Cardiac muscle cell (in vitro differentiated cells and primary cell): ENCODE results near the gene SOX6. TPM values are rescaled to one million over a fixed set of nuclear protein-coding genes. Genes with fewer than 3 reads are reported as not detected.

Source experiments
- DNase-seq, 2 donors: peaks; one replicate each; pipeline versions ENCODE4 v3.0.0 to v3.0.0-alpha.2; 2010 to 2017; ENCODE audit warnings: low read depth in 1 of 2, low spot score in 1 of 2
- H3K27ac ChIP-seq: fragments of 200-600 bp; sonication (generic); 2 replicates; pipeline ENCODE4 v1.5.1; 2016
- H3K27me3 ChIP-seq: fragments of 200-600 bp; sonication (generic); 2 replicates; pipeline ENCODE4 v1.6.0; 2016; ENCODE audit warnings: control low read depth
- H3K36me3 ChIP-seq: fragments of 200-600 bp; sonication (generic); 2 replicates; pipeline ENCODE4 v1.5.1; 2016; ENCODE audit warnings: control low read depth
- H3K4me1 ChIP-seq: fragments of 200-600 bp; sonication (generic); 2 replicates; pipeline ENCODE4 v1.8.1; 2017; ENCODE audit warnings: low read depth, mild to moderate bottlenecking, mixed run types
- H3K4me3 ChIP-seq: fragments of 200-600 bp; sonication (generic); 2 replicates; pipeline ENCODE4 v1.5.1; 2016; ENCODE audit warnings: mild to moderate bottlenecking
- H3K9me3 ChIP-seq: fragments of 200-600 bp; sonication (generic); 2 replicates; pipeline ENCODE4 v1.5.1; 2017; ENCODE audit warnings: low read depth, mild to moderate bottlenecking, control low read depth
- polyA plus RNA-seq: library from polyadenylated mRNA; unstranded; fragments of >200 nt; fragmentation: Nextera tagmentation; extraction: Ambion mirVana; gene quantifications from 2 replicates; pipeline ENCODE4 v1.2.1, GENCODE V29; 2016
- total RNA-seq: library from RNA; depleted of rRNA; stranded (reverse); fragments of >200 nt; gene quantifications from 2 replicates; pipeline ENCODE4 v1.2.3, GENCODE V29; 2016
- TF ChIP-seq, protein P1 (sequence below): IDR thresholded peaks from 2 replicates; pipeline ENCODE4 v1.5.1; 2012; ENCODE audit warnings: low read depth, mild to moderate bottlenecking, low read length

SOX6 gene
- total and polyA plus RNA-seq, 2 experiments from 2014 or later: 7.0 to 9.6 TPM

GRCh38 chr11:16099343-16099900 is 256.9 kb downstream of the SOX6 start:
- Histone ChIP-seq H3K27ac (no peak overlapping the region), H3K9me3 (no peaks in the 10 kb centered on the region), H3K4me3 (no peak overlapping the region), H3K36me3 (no peaks in the 10 kb centered on the region), H3K27me3 (no peaks in the 10 kb centered on the region), H3K4me1 (no peaks in the 10 kb centered on the region)
- TF ChIP-seq, protein P1, sequence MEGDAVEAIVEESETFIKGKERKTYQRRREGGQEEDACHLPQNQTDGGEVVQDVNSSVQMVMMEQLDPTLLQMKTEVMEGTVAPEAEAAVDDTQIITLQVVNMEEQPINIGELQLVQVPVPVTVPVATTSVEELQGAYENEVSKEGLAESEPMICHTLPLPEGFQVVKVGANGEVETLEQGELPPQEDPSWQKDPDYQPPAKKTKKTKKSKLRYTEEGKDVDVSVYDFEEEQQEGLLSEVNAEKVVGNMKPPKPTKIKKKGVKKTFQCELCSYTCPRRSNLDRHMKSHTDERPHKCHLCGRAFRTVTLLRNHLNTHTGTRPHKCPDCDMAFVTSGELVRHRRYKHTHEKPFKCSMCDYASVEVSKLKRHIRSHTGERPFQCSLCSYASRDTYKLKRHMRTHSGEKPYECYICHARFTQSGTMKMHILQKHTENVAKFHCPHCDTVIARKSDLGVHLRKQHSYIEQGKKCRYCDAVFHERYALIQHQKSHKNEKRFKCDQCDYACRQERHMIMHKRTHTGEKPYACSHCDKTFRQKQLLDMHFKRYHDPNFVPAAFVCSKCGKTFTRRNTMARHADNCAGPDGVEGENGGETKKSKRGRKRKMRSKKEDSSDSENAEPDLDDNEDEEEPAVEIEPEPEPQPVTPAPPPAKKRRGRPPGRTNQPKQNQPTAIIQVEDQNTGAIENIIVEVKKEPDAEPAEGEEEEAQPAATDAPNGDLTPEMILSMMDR: no peak
- DNase-seq: no peak

DNA sequence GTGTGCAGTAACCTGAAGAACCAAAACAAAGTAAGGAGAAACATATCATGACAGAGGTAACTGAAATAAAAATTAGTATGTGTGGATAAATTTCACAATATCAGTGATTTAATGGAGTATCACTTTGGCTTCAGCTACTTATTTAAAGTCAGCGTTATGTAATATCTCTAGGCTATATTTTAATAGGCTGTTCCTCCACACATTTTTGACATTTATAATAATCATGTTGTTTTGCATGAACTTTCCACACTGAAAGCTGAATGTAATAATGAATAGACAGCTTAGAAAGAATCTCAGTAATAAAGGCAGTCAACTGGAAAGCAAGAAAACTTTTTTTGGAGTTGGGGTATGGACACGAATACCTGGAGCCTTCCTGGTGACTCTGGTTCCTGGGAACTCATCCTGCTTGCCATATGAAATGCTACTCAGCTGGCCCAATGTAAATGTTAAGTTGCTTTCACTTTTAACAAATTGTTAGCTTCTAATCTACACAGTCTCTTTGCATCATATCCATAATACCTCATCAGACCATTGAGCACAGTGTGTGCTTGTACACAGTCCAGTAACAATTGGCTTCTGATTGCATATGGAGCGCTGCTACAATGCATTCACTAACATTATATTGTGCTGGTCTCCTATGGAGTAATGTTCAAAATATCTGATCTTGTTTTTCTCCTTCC is 257.7 kb downstream of the SOX6 start:
- DNase-seq: no peak
- Histone ChIP-seq H3K27me3 (no peaks in the 10 kb centered on the region), H3K4me3 (no peak overlapping the region), H3K4me1 (no peaks in the 10 kb centered on the region), H3K27ac (no peak overlapping the region), H3K36me3 (no peaks in the 10 kb centered on the region), H3K9me3 (no peaks in the 10 kb centered on the region)
- TF ChIP-seq, protein P1: no peak

- no peaks in the 10 kb centered on the region for H3K36me3 ChIP-seq
- no peaks in the 10 kb centered on the region for H3K4me1 ChIP-seq
- no peaks in the 10 kb centered on the region for H3K9me3 ChIP-seq
- TF ChIP-seq, protein P1: no peak
- DNase-seq: no peak
- no peaks in the 10 kb centered on the region for H3K27me3 ChIP-seq
- no peak overlapping the region for H3K27ac ChIP-seq
- no peak overlapping the region for H3K4me3 ChIP-seq
These were observed 258.8 kb downstream of the SOX6 start for GRCh38 chr11:16097543-16097942.

DNA sequence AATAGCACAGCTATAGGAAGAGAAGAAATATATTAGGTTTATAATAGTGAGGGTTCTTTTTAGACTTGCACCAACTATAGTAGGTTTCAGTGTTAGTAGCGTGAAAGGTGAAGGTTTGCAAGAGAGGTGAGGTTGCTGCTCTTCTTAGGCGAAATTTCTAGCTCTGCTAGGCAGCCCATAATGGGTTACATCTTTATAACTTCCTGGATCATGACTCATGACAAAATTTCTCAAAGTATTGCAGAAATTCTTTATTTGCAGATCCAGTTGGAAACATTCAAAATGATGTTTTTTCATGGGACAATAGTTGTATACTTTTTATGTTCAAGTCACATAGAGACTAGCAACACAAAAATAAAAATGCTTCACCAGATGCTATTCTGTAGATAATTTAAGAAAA is 260.0 kb downstream of the SOX6 start:
- H3K9me3 ChIP-seq: no peaks in the 10 kb centered on the region
- no peaks in the 10 kb centered on the region for H3K36me3 ChIP-seq
- H3K27ac ChIP-seq: no peak overlapping the region
- TF ChIP-seq, protein P1: no peak
- no peaks in the 10 kb centered on the region for H3K27me3 ChIP-seq
- peak in 1 of 2 donors; percentile 34 for DNase-seq
- no peak overlapping the region for H3K4me3 ChIP-seq
- H3K4me1 ChIP-seq: no peaks in the 10 kb centered on the region

GRCh38 chr11:16095756-16096155 is 260.6 kb downstream of the SOX6 start:
- TF ChIP-seq, protein P1: no peak

More at GRCh38 chr11:16095756-16096155, 260.6 kb downstream of the SOX6 start:
- Histone ChIP-seq H3K9me3 (no peaks in the 10 kb centered on the region), H3K27ac (no peak overlapping the region), H3K4me1 (no peaks in the 10 kb centered on the region), H3K4me3 (no peak overlapping the region), H3K27me3 (no peaks in the 10 kb centered on the region), H3K36me3 (no peaks in the 10 kb centered on the region)
- no peak for DNase-seq
